Hepatocyte (in vitro differentiated cells): ENCODE measurements around the gene SLC16A8.

Experiments used
- CTCF ChIP-seq: fragments of 200-600 bp; sonication (generic); IDR thresholded peaks from 2 replicates; pipeline ENCODE4 v1.5.1; 2016; ENCODE audit warnings: antibody characterized with exemption, mild to moderate bottlenecking; ENCODE audit not compliant: poor library complexity
- EZH2 ChIP-seq: fragments of 200-600 bp; sonication (generic); IDR thresholded peaks from 2 replicates; pipeline ENCODE4 v1.6.1; 2016; ENCODE audit warnings: antibody characterized with exemption, mild to moderate bottlenecking, borderline replicate concordance
- EZH2phosphoT487 ChIP-seq: fragments of 200-600 bp; sonication (generic); IDR thresholded peaks from one replicate; pipeline ENCODE4 v1.6.1; 2018; ENCODE audit warnings: antibody characterized with exemption, mild to moderate bottlenecking, low read depth, moderate library complexity; ENCODE audit not compliant: unreplicated experiment, severe bottlenecking

GRCh38 chr22:38079804-38080203, 4.2 kb downstream of the SLC16A8 start:
- no peak for TF ChIP-seq EZH2
- TF ChIP-seq CTCF, result no peak
- TF ChIP-seq EZH2phosphoT487, result no peak
